Astrocyte (in vitro differentiated cells and primary cell): Measurements from ENCODE around the gene CIT.

Source experiments
- CTCF ChIP-seq: IDR thresholded peaks from 2 replicates; pipeline ENCODE4 v1.5.1; 2011; ENCODE audit warnings: low read depth, mild to moderate bottlenecking, inconsistent platforms, low read length, moderate library complexity; ENCODE audit not compliant: insufficient read depth
- EZH2 ChIP-seq: IDR thresholded peaks from 2 replicates; pipeline ENCODE4 v1.6.1; 2012; ENCODE audit warnings: mild to moderate bottlenecking, low read length, inconsistent platforms; ENCODE audit not compliant: insufficient read depth

DNA sequence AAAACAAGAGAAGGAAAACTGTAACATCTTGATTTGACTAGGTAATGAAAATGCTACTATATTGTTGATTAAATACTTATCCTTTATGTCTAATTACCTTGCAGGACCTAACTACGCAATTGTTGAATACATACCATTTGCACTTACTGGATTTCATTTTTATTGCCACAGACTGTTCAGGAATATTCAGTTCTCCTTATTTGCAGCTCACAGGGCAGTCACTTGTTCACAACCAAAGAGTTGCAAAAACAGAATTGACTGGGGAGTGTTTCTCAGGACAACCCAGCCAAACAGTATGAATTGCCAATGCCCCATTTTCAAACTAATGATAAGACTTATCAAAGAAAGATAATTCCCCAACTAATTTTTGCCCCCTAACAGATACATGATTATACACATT is 49.4 kb downstream of the CIT start:
- TF ChIP-seq CTCF: no peak
- no peak for TF ChIP-seq EZH2
